ENCODE measurements around the gene ANKRD10. TPM values are rescaled to one million over a fixed set of nuclear protein-coding genes. Genes with fewer than 3 reads are reported as not detected.

The ANKRD10 gene
- total and polyA plus RNA-seq, 2 of the 8 experiments (the other 6 are each of a cell fraction or from before 2014, with no cell fraction given) = 146 to 218 TPM

DNA sequence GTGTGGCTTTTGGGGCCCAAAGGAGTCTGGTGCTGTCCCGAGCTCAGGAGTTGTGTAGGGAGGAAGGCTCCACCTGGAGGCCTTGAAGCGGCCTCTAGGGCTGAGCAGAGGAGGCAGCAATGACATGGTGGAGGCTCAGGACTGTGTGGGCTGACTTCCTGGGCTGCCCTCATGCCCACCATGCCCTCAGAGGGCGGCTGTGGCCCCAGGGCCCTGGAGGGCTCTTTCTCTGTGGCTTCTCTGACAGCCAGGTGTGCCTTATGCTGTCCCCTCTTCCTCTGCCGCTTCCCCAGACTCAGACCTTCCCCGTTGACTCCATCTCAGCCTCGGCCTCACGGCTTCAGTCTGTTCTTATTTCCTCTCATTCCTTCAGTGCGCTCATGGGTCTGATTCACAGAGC, 35.5 kb upstream of the ANKRD10 start:
- H2BK120ac ChIP-seq (replicated peaks; ENCODE audit: low read depth, low read length) = no peak overlapping the region
- DNase-seq (ENCODE audit: low read depth in 1 of 2, low spot score in 2 of 2) = no peak
- no peak overlapping the region for H2BK15ac ChIP-seq (ENCODE audit: low read length)
- ChIA-PET POLR2A (ENCODE audit: partially characterized antibody) (interaction anchor here (1.4 kb wide), 1 partner anchor 26 kb away, joined by 3 read pairs; no protein-coding TSS in a partner anchor), CTCF (ENCODE audit: partially characterized antibody) (interaction anchor here (1.3 to 1.7 kb wide), 2 partner anchors 10 to 132 kb away, joined by 3 to 5 read pairs; no protein-coding TSS in a partner anchor)
- H4K5ac ChIP-seq (ENCODE audit: insufficient read length, low read depth, low read length) = no peak overlapping the region
- no peak overlapping the region for H2BK20ac ChIP-seq (ENCODE audit: low read length)
- H2BK5ac ChIP-seq (ENCODE audit: low read depth, low read length) = no peak overlapping the region
- H3K27ac ChIP-seq (ENCODE audit: low read depth, low read length) = no peak overlapping the region
- no peaks in the 10 kb centered on the region for H3K36me3 ChIP-seq (ENCODE audit: control insufficient read depth in 2 of 4, insufficient read depth in 4 of 4, low read length in 3 of 4)
- H3K79me2 ChIP-seq (ENCODE audit: control insufficient read depth in 1 of 2, insufficient read depth in 2 of 2, low read length in 2 of 2) = no peaks in the 10 kb centered on the region
- H3K18ac ChIP-seq (ENCODE audit: extremely low read depth, low read length) = no peak overlapping the region
- no peaks in the 10 kb centered on the region for H3K9me3 ChIP-seq (ENCODE audit: insufficient read depth in 2 of 2, low read depth in 1 of 2, low read length in 1 of 2)
- H4K20me1 ChIP-seq (replicated peaks in 1 of 2; ENCODE audit: control insufficient read depth in 1 of 2, insufficient read depth in 2 of 2, low read length in 2 of 2) = no peaks in the 10 kb centered on the region
- H3K23me2 ChIP-seq (ENCODE audit: low read depth, low read length) = no peaks in the 10 kb centered on the region
- H3K4me2 ChIP-seq (ENCODE audit: insufficient read depth in 1 of 2, low read depth in 2 of 2, low read length in 2 of 2) = no peak overlapping the region
- no peaks in the 10 kb centered on the region for H3K79me1 ChIP-seq (ENCODE audit: low read depth, low read length)
- no peak for FAIRE-seq
- no peak overlapping the region for H3K9ac ChIP-seq (replicated peaks in 1 of 4; ENCODE audit: extremely low read depth in 1 of 4, low read depth in 3 of 4, low read length in 3 of 4)
- H3K4me3 ChIP-seq (ENCODE audit: extremely low read depth in 1 of 4, insufficient read depth in 2 of 4, low read depth in 3 of 4, low read length in 4 of 4) = no peak overlapping the region
- 88% methylated on average over 8 of the region's 8 CpGs; no CpG with 5 or more reads in 1 of the 2 experiments for WGBS, 2 experiments (ENCODE audit: extremely low coverage in 1 of 2, insufficient coverage in 1 of 2, insufficient read length in 1 of 2, insufficient replicate concordance in 2 of 2, low coverage in 1 of 2, low lambda C conversion rate in 2 of 2, missing lambda C conversion rate in 1 of 2)
- no peak overlapping the region for H4K8ac ChIP-seq (ENCODE audit: extremely low read depth, insufficient read depth, low read length)
- no peak overlapping the region for H4K91ac ChIP-seq (replicated peaks; ENCODE audit: insufficient read length, low read length)
- H2AK5ac ChIP-seq (ENCODE audit: low read depth, low read length) = no peak overlapping the region
- H3K14ac ChIP-seq (ENCODE audit: insufficient read length) = no peak overlapping the region
- no peak overlapping the region for H3K4ac ChIP-seq (replicated peaks; ENCODE audit: insufficient read length, low read depth, low read length)
- H3K56ac ChIP-seq (replicated peaks; ENCODE audit: insufficient read length, low read depth, low read length) = no peak overlapping the region
- no peaks in the 10 kb centered on the region for H3K4me1 ChIP-seq (replicated peaks in 1 of 4; ENCODE audit: control insufficient read depth in 3 of 4, insufficient read depth in 4 of 4, low read length in 3 of 4)
- no peaks in the 10 kb centered on the region for H3K27me3 ChIP-seq (replicated peaks in 1 of 4; ENCODE audit: control insufficient read depth in 3 of 4, extremely low read depth in 1 of 4, insufficient read depth in 3 of 4, low read length in 3 of 4)
- no peak overlapping the region for H2BK12ac ChIP-seq (ENCODE audit: low read depth, low read length)
- no peak overlapping the region for H2AFZ ChIP-seq (ENCODE audit: low read length)
- H3K23ac ChIP-seq (ENCODE audit: insufficient read length) = no peak overlapping the region
- no peak for TF ChIP-seq TEAD4 (IDR thresholded peaks at IDR 0.05; ENCODE audit: low read depth, low read length)
- TF ChIP-seq POU5F1 (IDR thresholded peaks at IDR 0.05; ENCODE audit: low read depth, low read length) = no peak
- no peak for TF ChIP-seq TBP (IDR thresholded peaks at IDR 0.05; ENCODE audit: low read depth, low read length)
- TF ChIP-seq CHD2 (IDR thresholded peaks at IDR 0.05; ENCODE audit: low read length) = no peak
- TF ChIP-seq, protein P1, sequence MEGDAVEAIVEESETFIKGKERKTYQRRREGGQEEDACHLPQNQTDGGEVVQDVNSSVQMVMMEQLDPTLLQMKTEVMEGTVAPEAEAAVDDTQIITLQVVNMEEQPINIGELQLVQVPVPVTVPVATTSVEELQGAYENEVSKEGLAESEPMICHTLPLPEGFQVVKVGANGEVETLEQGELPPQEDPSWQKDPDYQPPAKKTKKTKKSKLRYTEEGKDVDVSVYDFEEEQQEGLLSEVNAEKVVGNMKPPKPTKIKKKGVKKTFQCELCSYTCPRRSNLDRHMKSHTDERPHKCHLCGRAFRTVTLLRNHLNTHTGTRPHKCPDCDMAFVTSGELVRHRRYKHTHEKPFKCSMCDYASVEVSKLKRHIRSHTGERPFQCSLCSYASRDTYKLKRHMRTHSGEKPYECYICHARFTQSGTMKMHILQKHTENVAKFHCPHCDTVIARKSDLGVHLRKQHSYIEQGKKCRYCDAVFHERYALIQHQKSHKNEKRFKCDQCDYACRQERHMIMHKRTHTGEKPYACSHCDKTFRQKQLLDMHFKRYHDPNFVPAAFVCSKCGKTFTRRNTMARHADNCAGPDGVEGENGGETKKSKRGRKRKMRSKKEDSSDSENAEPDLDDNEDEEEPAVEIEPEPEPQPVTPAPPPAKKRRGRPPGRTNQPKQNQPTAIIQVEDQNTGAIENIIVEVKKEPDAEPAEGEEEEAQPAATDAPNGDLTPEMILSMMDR (IDR thresholded peaks at IDR 0.05; ENCODE audit: control extremely low read depth in 1 of 3, insufficient read depth in 1 of 3, low read depth in 1 of 3, low read length in 3 of 3) = no peak
- no peak for TF ChIP-seq CEBPB (IDR thresholded peaks at IDR 0.05; ENCODE audit: low read depth, low read length)
- TF ChIP-seq SP4 (IDR thresholded peaks at IDR 0.05; ENCODE audit: low read length) = no peak

Data from H1 (cell line).